Ectodermal cell (in vitro differentiated cells): ENCODE data around the gene PTPRN2.

Experiments used
- H3K27ac ChIP-seq: 2 replicates; pipeline ENCODE4 v1.7.0; 2013; ENCODE audit warnings: mild to moderate bottlenecking, low read depth, low read length; ENCODE audit not compliant: insufficient read depth, poor library complexity, severe bottlenecking
- H3K27me3 ChIP-seq: 2 replicates; pipeline ENCODE4 v1.7.0; 2013; ENCODE audit warnings: mild to moderate bottlenecking, low read length; ENCODE audit not compliant: insufficient read depth, control insufficient read depth, poor library complexity, severe bottlenecking
- H3K36me3 ChIP-seq: one replicate; pipeline ENCODE4 v1.7.0; 2013; ENCODE audit warnings: low read length; ENCODE audit not compliant: control insufficient read depth, insufficient read depth
- H3K4me1 ChIP-seq: one replicate; pipeline ENCODE4 v1.7.0; 2013; ENCODE audit warnings: low read length; ENCODE audit not compliant: control insufficient read depth, insufficient read depth
- H3K4me3 ChIP-seq: 2 replicates; pipeline ENCODE4 v1.7.0; 2013; ENCODE audit warnings: low read depth, low read length, control low read depth; ENCODE audit not compliant: insufficient read depth
- H3K9me3 ChIP-seq: 2 replicates; pipeline ENCODE4 v1.7.0; 2013; ENCODE audit warnings: mild to moderate bottlenecking, low read length, moderate library complexity; ENCODE audit not compliant: control insufficient read depth
- WGBS, 2 experiments: methylation state at CpG; one replicate each; pipeline ENCODE4 v1.1.7; 2013; ENCODE audit warnings: missing lambda C conversion rate in 2 of 2; 5-methylcytosine and 5-hydroxymethylcytosine counted together

PTPRN2 gene

DNA sequence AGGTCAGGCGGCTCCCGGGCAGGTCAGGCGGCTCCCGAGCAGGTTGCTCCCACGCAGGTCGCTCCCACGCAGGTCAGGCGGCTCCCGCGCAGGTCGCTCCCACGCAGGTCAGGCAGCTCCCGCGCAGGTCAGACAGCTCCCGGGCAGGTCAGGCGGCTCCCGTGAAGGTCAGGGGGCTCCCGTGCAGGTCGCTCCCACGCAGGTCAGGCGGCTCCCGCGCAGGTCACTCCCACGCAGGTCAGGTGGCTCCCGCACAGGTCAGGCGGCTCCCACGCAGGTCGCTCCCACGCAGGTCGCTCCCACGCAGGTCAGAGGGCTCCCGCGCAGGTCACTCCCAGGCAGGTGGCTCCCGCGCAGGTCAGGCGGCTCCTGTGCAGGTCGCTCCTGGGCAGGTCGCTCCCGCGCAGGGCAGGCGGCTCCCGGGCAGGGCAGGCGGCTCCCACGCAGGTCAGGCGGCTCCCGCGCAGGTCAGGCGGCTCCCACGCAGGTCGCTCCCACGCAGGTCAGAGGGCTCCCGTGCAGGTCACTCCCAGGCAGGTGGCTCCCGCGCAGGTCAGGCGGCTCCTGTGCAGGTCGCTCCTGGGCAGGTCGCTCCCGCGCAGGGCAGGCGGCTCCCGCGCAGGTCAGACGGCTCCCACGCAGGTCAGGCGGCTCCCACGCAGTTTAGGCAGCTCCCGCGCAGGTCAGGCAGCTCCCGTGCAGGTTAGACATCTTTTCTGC lies 30.7 kb downstream of the PTPRN2 start:
- Histone ChIP-seq H3K27me3 (no peaks in the 10 kb centered on the region), H3K4me1 (no peaks in the 10 kb centered on the region), H3K36me3 (no peaks in the 10 kb centered on the region), H3K4me3 (no peak overlapping the region), H3K9me3 (peaks cover 15% of the 10 kb centered on the region), H3K27ac (no peak overlapping the region)
- WGBS, 2 experiments = 92% methylated on average over 69 of the region's 69 CpGs

DNA sequence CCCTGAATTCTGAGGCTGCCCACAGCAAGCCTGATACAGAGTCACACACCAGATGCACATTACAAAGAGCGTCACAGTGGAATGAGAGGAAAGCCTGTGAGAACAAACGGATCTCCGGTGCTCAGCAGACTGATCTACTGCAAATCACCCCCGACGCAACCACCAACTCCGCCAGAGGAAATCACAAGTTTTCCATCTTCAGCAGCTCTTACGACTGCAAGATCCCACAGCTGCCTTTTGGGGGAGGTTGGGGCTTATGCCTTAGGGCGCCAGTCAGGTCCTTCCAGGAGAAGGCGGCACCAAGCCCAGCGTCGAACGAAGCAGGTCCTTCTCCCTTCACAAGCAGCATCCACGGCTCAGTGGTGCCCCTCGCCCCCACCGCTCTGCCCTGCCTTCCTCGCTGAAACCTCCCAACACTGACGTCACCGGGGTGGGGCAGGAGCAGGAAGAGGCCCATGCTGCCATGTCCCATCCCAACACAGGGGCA lies 32.5 kb downstream of the PTPRN2 start:
- Histone ChIP-seq H3K4me3 (no peak overlapping the region), H3K4me1 (no peaks in the 10 kb centered on the region), H3K9me3 (peaks cover 10% of the 10 kb centered on the region), H3K27me3 (no peaks in the 10 kb centered on the region), H3K36me3 (no peaks in the 10 kb centered on the region), H3K27ac (no peak overlapping the region)
- 84% methylated on average over 18 of the region's 18 CpGs for WGBS, 2 experiments

DNA sequence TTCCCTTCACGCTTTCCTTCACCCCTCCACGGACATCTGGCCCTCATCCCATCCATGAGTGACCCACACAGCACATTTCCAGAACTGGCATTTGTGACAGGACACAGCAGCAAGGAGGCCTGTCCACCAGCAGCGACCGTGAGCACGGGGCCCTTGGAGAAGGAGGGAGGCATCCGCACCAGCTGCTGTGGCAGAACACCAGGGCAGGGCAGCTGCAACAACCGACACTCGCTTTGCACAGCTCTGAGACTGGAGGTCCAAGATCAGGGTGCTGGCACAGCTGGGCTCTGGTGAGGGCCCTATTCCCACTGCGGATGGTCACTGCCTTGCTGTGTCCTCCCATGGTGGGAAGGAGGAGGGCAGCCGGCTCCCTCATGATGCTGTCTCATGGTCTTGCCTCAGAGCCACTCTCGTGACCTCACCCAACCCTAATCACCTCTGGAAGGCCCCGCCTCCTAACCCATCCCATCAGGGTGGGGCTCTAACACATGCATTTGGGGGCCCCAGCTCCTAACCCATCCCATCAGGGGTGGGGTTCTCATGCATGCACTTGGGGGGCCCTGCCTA lies 36.7 kb downstream of the PTPRN2 start:
- H3K36me3 ChIP-seq = no peaks in the 10 kb centered on the region
- H3K27me3 ChIP-seq = no peaks in the 10 kb centered on the region
- no peaks in the 10 kb centered on the region for H3K4me1 ChIP-seq
- WGBS, 2 experiments = 81% methylated on average over 12 of the region's 12 CpGs
- no peak overlapping the region for H3K27ac ChIP-seq
- H3K4me3 ChIP-seq = no peak overlapping the region
- peaks cover 3% of the 10 kb centered on the region for H3K9me3 ChIP-seq

DNA sequence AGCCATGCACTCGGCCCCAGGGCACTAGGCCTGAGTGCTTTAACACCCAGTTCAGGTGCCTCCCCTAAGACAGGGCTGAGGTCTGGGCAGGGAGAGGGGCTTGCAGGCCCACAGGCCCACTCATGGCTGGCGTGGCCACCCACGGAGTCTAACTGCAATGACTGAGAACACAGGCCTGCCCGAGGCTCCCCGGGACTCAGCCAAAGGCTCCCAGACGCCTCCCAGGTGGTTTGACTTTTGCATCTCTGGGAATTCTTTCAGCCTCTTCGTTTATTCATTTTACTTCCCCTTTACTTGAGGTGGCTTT lies 37.3 kb downstream of the PTPRN2 start:
- 57 to 67% methylated on average over 7 of the region's 7 CpGs for WGBS, 2 experiments
- Histone ChIP-seq H3K27ac (no peak overlapping the region), H3K4me3 (no peak overlapping the region), H3K36me3 (no peaks in the 10 kb centered on the region), H3K27me3 (no peaks in the 10 kb centered on the region), H3K9me3 (peaks cover 3% of the 10 kb centered on the region), H3K4me1 (no peaks in the 10 kb centered on the region)

DNA sequence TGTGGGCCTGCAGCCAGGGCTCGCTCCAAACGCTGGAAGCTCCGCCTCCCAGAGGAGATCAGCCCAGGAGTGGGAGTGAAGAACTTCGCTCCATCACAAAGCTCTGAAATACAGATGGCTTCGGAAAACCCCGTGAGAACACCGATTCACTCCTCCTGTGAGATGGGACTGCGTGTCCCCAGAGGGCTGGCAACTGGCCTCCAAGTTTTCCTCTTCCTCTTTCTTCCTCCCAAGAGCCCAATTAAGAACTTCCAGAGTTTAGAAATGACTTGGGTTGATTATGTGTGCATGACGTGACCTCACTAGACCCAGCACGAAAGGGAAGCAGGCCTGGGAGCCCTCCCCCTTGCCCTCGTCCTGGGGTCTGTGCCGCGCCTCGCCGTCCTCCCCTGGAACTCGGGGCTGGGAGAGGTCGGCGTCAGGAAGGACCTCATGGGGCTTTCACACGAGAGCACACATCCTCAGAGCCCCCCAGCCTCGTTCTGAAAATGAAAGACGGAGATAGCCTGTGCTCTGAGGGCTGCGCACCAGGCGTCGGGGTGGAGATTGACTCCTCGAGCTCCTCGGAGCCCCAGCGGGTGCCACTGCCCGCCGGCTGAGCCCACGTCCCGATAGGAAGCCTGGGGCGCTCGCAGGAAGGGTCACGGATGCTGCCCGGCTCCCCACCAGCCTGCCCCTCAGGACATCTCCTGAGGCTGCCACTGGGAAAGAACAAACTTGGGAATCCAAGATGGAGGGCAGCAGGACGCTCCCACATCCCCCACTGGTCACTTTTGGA lies 37.8 kb downstream of the PTPRN2 start:
- WGBS, 2 experiments = 84 to 85% methylated on average over 36 of the region's 36 CpGs
- Histone ChIP-seq H3K9me3 (peaks cover 3% of the 10 kb centered on the region), H3K27me3 (no peaks in the 10 kb centered on the region), H3K4me1 (no peaks in the 10 kb centered on the region), H3K36me3 (no peaks in the 10 kb centered on the region), H3K27ac (no peak overlapping the region), H3K4me3 (no peak overlapping the region)

DNA sequence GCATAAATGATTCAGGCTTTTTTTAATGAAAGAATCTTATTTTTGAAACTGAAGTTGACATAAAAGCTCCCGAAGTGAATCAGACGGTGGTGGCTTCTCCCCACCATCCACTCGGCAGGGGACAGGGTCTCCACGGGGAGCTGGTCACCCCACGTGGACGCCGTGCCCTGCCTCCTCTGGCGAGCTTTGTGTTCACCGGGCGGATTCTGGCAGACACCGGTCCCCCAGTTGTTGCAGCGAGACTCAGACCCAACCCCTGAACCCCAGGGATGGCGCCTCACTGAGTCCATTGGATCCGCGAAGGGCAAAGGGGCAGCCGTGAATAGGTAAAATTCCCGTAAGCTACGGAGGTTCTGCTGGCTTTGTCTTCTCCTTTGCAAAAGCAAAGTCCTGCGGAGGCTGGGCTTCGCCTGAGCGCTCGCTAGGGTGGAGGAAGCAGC lies 38.4 kb downstream of the PTPRN2 start:
- no peaks in the 10 kb centered on the region for H3K4me1 ChIP-seq
- no peaks in the 10 kb centered on the region for H3K36me3 ChIP-seq
- WGBS, 2 experiments = 87 to 89% methylated on average over 22 of the region's 22 CpGs
- no peak overlapping the region for H3K4me3 ChIP-seq
- no peak overlapping the region for H3K27ac ChIP-seq
- H3K9me3 ChIP-seq = peaks cover 2% of the 10 kb centered on the region
- no peaks in the 10 kb centered on the region for H3K27me3 ChIP-seq

DNA sequence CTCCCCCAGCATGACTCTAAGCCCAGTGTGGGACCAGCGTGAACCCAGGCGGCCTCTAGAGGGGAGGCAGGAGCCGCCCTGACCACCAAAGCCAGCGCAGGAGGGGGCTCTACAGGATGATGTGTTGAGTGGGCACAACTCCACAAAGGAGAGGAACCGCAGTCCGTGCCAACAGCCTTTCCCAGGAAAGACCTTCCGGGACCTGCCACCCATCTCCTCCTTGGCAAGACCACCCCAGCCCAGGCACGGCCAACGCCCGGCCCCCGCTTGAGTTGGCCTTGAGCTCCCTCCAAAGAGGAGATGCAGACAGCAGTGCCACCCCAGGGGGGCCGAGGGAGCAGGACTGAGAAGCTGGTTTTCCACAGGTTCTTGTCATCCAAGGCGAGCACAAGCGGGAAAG lies 38.9 kb downstream of the PTPRN2 start:
- no peaks in the 10 kb centered on the region for H3K36me3 ChIP-seq
- H3K4me1 ChIP-seq = no peaks in the 10 kb centered on the region
- H3K9me3 ChIP-seq = no peaks in the 10 kb centered on the region
- no peak overlapping the region for H3K27ac ChIP-seq
- H3K27me3 ChIP-seq = no peaks in the 10 kb centered on the region
- 76 to 84% methylated on average over 14 of the region's 14 CpGs for WGBS, 2 experiments
- no peak overlapping the region for H3K4me3 ChIP-seq

DNA sequence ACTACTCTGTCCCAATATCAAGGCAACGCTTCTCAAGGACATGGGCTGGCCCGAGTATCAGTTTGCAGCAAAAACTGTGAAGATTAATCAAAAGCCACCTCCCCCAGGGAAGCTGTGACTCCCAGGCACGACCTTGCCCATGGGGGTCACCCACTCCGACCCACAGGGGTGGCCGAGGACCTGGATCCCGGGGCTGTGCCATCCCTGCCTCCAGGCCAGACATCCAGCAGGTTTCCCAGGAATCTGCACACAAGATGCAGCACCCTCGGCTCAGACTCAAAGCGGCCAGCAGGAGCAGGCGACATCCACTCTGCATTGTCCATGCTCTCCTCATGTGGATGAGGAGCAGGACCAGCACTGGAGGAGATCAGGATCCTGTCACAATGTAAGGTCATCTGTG lies 39.8 kb downstream of the PTPRN2 start:
- Histone ChIP-seq H3K27ac (no peak overlapping the region), H3K4me3 (no peak overlapping the region), H3K9me3 (no peaks in the 10 kb centered on the region), H3K36me3 (no peaks in the 10 kb centered on the region), H3K4me1 (no peaks in the 10 kb centered on the region), H3K27me3 (no peaks in the 10 kb centered on the region)
- WGBS, 2 experiments = 80 to 82% methylated on average over 9 of the region's 9 CpGs

DNA sequence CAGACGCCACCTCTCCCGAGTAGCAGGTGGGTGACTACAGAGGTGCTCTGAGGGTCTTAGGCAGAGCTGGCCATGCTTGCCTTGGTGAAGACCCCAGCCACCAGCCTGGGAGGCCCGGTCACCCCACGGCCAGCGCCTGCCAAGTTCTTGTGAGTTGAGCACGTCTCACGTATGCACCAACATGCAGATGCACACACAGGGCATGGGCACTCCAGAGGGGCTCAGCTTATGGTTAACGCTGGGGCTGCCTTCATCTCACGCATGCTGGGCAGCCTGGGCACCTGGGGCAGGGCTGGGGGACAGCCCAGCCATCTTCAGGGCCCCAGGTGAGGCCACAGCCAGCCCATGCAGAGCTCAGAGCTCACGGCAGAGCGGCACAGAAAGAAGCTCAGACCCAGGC lies 41.0 kb downstream of the PTPRN2 start:
- Histone ChIP-seq H3K36me3 (no peaks in the 10 kb centered on the region), H3K27me3 (no peaks in the 10 kb centered on the region), H3K4me1 (no peaks in the 10 kb centered on the region), H3K27ac (no peak overlapping the region), H3K9me3 (peaks cover 1% of the 10 kb centered on the region), H3K4me3 (no peak overlapping the region)
- WGBS, 2 experiments = 79 to 85% methylated on average over 11 of the region's 11 CpGs

DNA sequence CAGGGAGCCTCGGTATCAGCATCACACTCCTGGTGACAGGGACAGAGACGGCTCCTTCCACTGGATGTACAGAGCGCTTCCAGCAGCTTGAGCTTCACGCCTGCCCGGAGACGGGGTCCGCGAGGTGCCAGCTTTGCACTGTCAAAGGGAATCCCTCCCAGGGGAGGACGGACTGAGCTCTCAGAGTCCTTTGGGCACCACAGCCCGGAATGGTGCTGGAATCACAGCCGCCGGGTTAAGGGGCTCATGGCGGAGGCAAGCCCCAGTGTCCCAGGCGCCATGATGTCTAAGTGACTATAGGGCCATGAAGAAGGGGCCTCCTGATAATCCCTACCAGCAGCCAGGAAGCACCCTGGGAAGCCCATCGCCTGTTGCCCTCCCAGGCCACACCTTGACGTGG lies 41.4 kb downstream of the PTPRN2 start:
- peaks cover 2% of the 10 kb centered on the region for H3K9me3 ChIP-seq

More for the DNA sequence above, 41.4 kb downstream of the PTPRN2 start:
- Histone ChIP-seq H3K36me3 (no peaks in the 10 kb centered on the region), H3K4me1 (no peaks in the 10 kb centered on the region), H3K27me3 (no peaks in the 10 kb centered on the region), H3K27ac (no peak overlapping the region), H3K4me3 (no peak overlapping the region)
- 87 to 89% methylated on average over 16 of the region's 16 CpGs for WGBS, 2 experiments
